Measurements from ENCODE around the gene NOM1.

- TF ChIP-seq CTCF (IDR thresholded peaks at IDR 0.05) (no peak), EP300 (IDR thresholded peaks at IDR 0.05) (no peak), POLR2A (IDR thresholded peaks at IDR 0.05) (no peak)
These were observed 4.6 kb upstream of the NOM1 start for GRCh38 chr7:156944876-156945275.
